Measurements from ENCODE around the gene GPR35.
A peak's percentile ranks its signal among the peaks of the same experiment; 100 is the strongest.

GPR35 gene, protein sequence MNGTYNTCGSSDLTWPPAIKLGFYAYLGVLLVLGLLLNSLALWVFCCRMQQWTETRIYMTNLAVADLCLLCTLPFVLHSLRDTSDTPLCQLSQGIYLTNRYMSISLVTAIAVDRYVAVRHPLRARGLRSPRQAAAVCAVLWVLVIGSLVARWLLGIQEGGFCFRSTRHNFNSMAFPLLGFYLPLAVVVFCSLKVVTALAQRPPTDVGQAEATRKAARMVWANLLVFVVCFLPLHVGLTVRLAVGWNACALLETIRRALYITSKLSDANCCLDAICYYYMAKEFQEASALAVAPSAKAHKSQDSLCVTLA

DNA sequence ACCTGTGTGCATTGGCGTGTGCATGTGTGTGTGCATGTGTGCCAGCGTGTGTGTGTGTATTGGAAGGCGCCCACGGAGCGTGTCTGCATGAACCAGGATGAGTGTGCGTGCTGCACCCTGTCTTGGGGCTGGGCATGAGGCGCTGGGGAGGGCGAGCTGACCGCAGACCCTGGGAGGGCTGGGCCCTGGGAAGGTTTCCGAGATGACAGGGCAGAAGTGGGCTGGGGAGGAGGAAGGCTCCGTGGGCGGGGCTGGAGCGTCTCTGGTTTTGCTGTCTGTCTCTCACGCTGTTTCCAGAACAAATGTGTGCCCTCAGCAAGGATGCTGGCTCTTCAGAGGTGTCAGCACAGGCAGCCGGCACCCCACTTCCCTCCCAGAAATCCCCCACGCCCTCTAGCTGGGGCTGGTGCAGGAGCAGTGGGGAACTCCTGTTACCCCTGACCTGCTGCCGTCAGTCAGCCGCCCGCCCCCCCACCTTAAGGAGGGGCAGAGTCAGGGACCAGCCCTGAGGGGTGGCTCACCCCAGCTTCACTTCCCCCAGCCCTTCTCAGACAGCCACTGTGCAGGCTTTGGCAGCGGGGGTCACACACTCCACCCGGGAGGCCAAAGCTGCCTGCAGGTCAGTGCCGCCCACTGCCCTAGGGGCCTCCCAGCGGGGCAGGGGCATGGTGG is at the start of gene GPR35:
TSS of gene GPR35 (plus strand) at position 531 of the 672 bp plus-strand sequence. CDS start 4,473 bp downstream, outside the sequence.
- DNase-seq (ENCODE audit: low read depth in 1 of 2, low spot score in 1 of 2) = peak; percentile 39 to 52

DNA sequence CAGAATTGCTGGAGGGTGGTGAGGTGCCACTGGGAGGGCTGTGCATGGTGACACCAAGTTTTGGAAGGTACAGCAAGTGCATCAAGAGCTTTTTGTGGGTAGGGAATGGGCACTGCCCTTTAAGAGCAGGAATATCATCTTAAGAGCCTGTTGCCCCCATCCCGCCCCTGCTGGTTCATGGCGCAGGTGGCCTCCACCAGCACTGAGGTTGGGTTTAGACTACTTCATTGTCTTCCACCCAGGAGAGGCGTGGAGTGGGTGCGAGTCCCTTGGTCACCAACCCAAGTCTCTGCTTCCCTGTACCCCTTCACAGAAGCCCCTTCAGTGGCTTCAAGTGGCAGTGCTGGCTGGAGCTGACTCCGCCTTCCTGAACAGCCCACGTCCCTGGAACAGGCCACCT is 49.2 kb upstream of the GPR35 start:
- no peak for DNase-seq (ENCODE audit: low read depth in 1 of 2, low spot score in 1 of 2)

DNA sequence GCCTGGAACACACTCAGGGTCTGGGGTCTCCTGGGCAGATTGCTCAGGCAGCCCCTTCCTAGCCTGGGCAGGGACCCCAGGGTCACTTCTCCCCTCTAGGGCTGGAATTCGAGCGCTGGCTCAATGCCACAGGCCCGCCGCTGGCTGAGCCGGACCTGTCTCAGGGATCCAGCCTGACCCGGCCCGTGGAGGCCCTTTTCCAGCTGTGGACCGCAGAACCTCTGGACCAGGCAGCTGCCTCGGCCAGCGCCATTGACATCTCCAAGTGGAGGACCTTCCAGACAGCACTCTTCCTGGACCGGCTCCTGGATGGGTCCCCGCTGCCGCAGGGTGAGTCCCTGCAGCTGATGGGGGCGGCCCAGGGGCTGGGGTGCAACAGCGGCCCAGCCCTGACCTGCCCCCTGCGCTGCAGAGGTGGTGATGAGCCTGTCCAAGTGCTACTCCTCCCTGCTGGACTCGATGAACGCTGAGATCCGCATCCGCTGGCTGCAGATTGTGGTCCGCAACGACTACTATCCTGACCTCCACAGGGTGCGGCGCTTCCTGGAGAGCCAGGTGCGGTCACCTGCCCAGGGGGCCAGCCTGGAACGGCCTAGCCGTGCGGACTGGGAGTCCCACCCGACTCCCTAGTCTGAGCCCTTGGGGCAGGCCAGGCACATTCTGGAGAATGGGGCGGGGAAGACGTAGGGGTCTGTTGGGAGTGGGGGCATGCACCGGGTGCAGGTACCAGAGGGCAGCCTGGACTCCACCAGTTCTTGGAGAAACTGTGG is 48.7 kb upstream of the GPR35 start:
- DNase-seq (ENCODE audit: low read depth in 1 of 2, low spot score in 1 of 2) = no peak

DNA sequence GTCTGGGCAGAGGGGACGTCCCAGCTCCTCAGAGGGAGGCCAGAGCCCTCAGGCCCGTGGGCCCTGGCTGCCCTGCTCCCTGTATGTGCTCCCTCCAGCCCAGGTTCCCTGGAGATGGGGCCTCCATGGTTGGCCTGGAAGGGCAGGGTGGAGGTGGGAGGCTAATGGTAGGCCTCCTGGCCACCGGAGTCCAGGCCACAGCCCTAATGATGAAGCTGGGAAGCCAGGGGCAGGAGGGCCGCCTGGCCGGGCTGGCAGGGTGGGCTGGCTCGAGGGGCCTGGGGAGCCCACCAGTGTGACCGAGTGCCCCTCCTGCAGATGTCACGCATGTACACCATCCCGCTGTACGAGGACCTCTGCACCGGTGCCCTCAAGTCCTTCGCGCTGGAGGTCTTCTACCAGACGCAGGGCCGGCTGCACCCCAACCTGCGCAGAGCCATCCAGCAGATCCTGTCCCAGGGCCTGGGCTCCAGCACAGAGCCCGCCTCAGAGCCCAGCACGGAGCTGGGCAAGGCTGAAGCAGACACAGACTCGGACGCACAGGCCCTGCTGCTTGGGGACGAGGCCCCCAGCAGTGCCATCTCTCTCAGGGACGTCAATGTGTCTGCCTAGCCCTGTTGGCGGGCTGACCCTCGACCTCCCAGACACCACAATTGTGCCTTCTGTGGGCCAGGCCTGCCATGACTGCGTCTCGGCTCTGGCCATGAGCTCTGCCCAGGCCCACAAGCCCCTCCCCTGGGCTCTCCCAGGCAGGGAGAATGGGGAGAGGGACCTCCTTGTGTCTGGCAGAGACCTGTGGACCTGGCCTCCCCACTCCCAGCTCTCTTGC is 47.8 kb upstream of the GPR35 start:
- DNase-seq (ENCODE audit: low read depth in 1 of 2, low spot score in 1 of 2) = no peak

DNA sequence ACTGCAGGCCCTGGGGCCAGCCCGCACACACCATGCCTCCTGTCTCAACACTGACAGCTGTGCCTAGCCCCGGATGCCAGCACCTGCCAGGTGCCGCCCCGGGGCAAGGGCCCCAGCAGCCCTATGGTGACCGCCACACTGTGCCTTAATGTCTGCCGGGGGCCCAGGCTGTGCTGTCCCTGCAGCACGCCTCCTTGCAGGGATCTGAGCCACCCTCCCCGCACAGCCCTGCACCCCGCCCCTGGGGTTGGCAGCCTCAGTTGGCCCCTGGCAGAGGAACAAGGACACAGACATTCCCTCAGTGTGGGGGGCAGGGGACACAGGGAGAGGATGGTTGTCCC is 47.2 kb upstream of the GPR35 start:
- no peak for DNase-seq (ENCODE audit: low read depth in 1 of 2, low spot score in 1 of 2)

DNA sequence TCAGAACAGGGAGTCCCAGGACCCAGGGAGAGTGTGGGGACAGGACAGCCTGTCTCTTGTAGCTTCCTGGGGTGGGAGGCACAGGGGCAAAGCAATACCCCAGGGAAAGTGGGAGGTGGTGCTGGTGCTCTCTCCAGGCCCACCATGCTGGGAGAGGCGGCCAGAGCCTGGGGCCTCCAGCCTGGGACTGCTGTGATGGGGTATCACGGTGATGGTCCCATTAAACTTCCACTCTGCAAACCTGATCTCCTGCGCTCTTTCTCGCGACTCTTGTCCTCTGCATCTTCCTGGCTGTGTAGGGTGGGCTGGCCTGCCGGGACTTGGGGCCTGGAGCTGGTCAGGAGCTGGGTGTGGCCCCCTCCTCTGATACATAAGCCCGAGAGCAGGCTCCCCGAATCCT is 46.8 kb upstream of the GPR35 start:
- DNase-seq (ENCODE audit: low read depth in 1 of 2, low spot score in 1 of 2) = no peak

DNA sequence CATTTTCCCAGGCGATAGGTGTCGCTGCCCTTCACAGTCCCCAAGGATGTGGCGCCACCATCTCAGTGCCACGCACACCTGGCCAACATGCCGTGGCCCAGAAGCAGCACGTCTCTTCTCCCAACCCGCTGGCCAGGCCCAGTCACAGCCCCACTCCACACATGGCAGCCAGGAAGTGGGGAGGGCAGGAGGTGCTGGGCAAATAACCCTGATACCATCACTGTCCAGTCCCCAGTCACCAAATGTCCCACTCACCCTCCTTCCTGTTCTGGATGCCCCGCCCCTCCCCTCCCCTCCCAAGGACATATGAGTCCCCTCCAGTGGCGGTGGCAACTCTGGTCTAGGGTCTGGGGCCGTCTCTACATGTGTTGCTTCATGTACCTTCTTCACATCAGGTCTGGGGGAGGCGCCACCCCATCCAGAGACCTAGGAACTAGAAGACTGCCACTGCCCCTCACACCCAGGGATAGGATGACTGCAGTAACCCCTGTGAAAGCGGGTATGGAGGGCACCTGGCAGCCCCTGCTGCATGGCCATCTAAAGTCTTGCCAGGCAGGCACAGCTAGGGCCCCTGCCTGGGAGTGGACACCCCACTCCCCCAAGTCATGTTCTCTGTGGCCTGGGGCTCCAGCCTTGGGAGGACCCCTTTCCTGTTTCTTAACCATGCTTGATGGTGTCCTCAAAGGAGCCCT is 46.1 kb upstream of the GPR35 start:
- DNase-seq (ENCODE audit: low read depth in 1 of 2, low spot score in 1 of 2) = no peak

DNA sequence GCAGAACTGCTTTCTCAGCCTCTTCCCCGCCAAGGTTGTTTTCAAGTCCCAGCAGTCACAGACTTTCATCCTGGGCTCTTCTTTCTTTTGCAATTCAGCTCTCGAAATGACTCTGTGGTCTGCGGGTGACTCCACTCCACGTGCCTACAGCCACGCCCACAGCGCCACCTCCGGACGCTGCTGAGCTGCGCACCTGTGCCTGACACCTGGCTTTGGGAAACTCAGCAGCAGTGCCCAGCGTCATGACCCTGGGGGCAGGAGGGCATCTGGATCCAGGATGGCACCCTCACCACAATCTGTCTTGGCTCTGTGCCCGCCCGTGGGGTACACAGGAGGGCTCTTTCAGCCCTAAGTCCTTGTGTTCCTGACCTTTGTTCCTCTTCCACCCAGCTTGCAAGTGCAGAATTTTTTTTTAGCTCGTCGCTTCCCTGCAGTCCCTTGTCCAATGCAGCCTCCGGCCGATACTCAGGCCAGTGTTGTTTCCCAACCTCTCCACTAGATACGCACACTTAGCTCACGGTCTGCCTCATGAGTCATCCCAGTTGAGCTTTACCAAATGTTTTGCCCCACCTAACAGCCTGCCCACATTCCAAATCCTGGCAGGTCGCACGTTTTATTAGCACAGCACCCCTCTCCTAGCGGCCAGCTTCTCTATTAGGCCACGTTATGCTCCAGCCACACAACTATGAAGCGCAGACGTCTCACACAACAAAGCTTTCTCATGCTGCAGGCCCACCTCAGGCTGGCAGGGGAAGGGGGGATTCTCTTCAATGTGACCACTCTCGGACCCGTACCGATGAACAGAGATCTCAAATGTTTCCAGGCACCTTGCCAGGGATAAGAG is 45.3 kb upstream of the GPR35 start:
- DNase-seq (ENCODE audit: low read depth in 1 of 2, low spot score in 1 of 2) = peak; percentile 64

DNA sequence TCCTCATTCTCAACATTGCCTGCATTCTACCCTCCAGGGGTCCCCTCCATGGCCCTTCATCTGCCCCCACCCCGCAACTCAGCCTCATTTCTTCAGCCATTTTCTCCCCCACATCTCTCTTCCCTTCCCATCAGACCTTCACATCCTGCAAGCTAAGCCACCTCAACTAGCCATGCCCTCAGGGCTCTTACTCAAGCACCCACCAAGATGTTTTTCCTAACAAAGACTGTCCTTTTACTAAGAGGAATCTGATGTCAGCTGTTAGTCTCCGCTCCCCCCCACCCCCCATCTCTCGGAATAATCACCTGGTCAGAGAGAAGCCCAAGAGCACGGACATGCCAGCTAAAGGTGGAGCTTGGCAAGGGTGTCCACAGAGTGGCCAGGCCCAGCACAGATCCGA is 43.5 kb upstream of the GPR35 start:
- DNase-seq (ENCODE audit: low read depth in 1 of 2, low spot score in 1 of 2) = no peak

DNA sequence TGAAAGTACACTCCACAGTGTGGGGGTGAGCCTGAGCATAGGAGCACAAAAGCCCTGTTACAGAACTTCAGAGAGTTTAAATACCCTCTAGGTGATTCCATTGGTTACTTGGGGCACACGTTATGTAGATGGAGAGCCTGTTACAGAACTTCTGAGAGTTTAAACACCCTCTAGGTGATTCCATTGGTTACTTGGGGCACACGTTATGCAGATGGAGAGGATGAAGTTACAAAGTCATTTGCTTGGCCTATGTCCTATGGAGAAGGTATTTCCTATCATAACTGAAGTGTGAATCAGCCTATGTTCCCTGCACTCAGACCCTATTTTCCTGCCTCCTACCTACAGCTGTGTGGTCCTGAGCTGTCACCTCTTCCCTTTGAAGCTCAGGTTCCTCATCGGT is 42.5 kb upstream of the GPR35 start:
- no peak for DNase-seq (ENCODE audit: low read depth in 1 of 2, low spot score in 1 of 2)

DNA sequence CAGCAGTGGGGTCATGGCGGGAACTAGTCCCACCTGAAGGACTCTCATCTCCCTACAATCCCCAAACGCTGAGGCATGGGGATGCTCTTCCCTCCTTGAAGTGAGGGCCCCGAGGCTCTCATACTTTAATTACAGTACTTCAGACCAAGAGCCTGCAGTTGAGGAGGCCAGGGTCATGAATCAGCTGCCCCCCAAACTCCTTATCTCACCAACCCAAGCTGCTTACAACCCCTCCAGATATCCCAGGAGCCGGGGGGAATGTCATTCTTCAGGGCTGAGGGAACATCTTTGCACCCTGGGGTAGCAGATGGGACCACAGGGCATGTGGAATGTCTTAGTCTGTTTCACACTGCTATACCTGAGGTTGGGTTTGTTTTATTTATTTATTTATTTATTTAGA is 41.5 kb upstream of the GPR35 start:
- no peak for DNase-seq (ENCODE audit: low read depth in 1 of 2, low spot score in 1 of 2)

DNA sequence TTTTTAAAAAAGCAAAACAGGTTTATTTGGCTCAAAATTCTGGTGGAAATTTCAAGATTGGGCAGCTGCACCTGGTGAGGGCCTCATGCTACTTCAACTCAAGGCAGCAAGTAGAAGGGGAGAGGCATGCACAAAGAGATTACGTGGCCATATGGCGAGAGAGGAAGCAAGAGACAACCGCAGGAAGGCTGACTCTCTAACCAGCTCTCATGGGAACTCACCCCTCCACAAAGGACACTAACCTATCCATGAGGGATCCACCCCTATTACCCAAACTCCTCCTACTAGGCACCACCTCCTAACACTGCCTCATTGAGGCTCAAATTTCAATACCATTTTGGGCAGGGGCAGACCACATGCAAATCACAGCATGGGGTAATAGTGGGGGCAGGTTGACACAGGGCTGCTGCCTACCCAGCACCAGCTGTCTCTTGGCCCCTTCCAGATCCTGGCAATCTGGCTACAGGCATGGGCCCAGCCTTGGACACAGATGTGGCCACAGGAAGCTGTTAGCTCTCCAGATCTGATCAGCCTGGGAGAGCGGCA is 40.7 kb upstream of the GPR35 start:
- no peak for DNase-seq (ENCODE audit: low read depth in 1 of 2, low spot score in 1 of 2)

DNA sequence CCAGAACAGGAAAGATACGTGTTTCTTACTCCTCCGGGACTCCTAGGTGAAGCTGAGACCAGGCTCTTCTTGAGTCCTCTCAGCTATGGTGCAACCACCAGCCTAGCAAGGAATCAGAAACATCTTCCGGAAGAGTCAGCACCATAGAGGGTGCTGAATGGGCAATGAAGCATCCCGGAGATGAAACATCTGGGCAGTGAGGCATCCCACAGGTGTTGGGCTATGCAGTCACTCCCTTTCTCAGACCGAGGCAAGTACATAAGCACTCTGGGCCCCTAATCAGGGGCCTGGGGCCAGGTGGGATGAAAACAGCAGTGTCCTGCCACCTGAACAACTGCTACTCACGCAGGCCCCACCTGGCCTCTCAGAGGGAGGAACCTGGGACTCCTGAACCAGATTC is 40.2 kb upstream of the GPR35 start:
- no peak for DNase-seq (ENCODE audit: low read depth in 1 of 2, low spot score in 1 of 2)

DNA sequence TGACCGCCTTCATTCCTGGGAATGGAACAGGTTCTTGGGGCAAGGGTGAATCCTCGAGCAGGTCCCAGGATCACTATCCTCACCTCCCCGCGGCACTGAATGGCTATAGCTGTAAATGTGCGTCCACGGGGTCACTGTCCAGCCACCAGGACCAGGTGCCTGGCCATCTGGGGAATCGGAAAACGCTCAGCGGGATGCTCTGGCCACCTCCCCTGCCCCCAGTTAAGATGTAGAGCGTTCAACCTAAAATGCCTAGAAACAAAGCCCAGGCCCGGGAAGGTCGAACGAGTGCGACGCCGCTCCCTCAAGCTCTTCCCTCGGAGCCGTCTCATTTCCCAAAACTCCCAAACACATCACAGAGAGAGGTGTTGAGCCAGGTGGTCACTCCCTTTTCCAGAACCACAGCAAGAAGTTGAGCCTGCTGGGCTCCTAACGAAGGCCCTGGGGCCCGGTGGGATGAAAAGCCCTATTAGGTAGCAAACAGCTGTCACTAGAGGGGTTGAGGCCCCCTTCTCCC is 39.5 kb upstream of the GPR35 start:
- DNase-seq (ENCODE audit: low read depth in 1 of 2, low spot score in 1 of 2) = no peak

DNA sequence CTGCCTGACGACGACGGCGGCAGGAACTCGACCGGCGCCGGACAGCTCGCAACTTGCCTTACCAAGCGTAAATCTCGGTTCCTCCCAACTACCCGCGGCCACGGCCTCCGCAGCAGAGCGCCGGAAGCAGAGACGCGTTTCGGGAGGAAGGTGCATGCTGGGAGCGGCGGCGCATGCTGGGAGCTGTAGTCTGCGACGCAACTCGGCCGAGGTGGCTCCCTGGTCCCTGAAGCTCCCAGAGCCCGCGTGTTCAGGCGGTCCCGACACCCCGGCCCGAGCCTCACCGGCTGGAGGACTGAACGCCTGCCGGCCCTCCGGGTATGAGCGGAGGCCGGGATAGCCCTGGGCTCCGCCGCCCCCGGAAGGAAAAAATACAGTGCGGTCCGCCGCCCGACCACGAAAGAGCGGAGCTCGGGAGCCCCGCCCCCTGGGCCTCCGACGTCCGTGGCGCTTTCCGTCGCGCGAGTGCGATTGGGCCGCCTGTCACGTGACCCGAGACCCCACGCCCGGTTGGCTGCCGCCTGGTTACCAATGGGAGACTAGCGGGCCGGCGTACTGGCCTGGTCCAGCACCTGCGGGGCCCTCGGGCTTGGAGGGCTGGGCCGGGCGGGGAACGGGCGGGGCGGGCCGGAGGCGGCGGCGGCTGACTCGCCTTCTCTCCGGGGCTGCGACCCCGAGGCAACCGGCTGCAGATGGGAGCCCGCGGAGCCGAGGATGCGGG is 38.9 kb upstream of the GPR35 start, which contains the start of gene CAPN10:
TSS of gene CAPN10 (plus strand) at position 537 of the 721 bp plus-strand sequence. CDS start at position 715, 178 bp downstream.
- DNase-seq (ENCODE audit: low read depth in 1 of 2, low spot score in 1 of 2) = peak; percentile 89 to 93

DNA sequence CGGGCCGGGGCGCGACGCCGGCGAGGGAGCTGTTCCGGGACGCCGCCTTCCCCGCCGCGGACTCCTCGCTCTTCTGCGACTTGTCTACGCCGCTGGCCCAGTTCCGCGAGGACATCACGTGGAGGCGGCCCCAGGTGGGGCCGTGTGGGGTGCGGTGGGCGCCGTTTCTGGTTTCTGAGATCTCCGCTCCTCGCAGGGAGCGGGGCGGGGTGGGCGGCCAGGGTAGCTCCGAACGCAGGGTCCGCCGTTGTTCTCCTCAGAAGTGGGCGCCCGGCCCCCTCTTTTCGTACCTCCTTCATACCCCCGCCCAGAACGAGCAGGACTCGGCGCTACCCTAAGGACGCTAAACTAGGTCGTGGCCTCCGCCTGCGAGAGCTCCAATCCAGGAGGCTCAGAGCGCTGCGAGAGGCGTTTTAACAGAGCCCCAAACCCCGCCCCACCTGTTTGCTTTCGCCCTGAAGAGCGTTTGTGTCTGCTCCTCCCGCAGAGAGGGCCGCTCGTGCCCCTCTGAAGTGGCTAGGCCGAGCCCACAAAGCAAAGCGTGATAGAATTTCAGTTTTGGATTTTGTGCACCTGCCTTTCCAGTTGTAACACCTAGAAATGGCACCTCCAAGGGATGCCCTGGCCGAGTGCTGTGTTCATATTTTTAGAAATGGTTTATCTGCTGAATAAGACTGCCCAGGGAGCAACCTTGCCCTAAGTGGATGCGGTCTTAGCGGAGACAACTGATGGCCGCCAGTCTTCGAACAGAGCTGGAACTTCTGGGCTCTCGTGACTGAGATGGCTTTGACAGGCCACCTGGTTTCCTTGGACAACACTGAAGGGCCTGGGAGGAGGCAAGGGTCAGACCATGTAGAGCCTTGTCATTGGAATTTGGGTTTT is 38.1 kb upstream of the GPR35 start:
- DNase-seq (ENCODE audit: low read depth in 1 of 2, low spot score in 1 of 2) = peak in 1 of 2 donors; percentile 31

DNA sequence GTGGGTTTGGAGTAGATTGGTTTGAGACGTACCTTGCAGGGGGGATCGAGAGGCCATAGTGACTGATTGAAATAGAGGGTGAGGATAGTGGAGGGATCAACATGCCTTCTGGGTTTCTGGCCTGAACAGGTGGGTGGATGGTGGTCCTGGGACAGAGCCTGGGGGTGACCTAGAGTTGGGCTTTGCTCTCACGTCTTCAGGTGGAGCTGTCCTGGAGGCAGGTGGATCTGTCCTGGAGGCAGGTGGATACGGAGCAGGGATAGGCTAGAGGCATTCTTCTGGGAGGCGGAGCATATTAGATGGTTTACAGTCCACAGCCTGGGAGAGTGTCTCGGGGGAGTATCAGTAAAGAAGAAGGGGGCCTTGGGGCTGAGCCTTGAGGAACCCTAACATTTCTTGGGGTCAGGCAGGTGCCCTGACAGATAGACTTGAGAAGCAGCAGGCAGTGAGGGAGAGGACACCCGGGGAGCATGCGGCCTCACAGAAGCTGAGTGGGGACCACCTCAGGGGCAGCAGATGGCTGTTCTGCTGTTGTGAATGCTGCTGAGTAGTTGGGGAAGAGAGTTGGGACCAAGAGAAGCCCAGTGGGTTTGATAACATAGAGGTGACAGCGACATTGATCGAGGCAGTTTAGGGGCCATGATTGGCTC is 37.1 kb upstream of the GPR35 start:
- DNase-seq (ENCODE audit: low read depth in 1 of 2, low spot score in 1 of 2) = no peak

Measured in stimulated activated CD4-positive, alpha-beta T cell treated with anti-CD3 and anti-CD28 coated beads, Interleukin-15, amount 100 ng/mL, for 1 hour (primary cell).